Progenitor cell of endocrine pancreas (in vitro differentiated cells): ENCODE results near the gene OR52K2. TPM values are rescaled to one million over a fixed set of nuclear protein-coding genes. Genes with fewer than 3 reads are reported as not detected.

ENCODE experiments used
- DNase-seq: peaks from one replicate; pipeline ENCODE4 v3.0.0; 2021; ENCODE audit warnings: low spot score; ENCODE audit not compliant: unreplicated experiment
- H3K27ac Mint-ChIP-seq: 2 replicates; pipeline ENCODE4 v1.8.0; 2021; ENCODE audit warnings: mild to moderate bottlenecking, moderate library complexity, mixed read lengths
- H3K27me3 Mint-ChIP-seq: 2 replicates; pipeline ENCODE4 v1.8.0; 2021; ENCODE audit warnings: mixed read lengths
- H3K36me3 Mint-ChIP-seq: 2 replicates; pipeline ENCODE4 v1.8.0; 2022; ENCODE audit warnings: mixed read lengths; ENCODE audit not compliant: insufficient read depth
- H3K4me1 Mint-ChIP-seq: 2 replicates; pipeline ENCODE4 v1.8.0; 2021; ENCODE audit warnings: low read depth, mixed read lengths
- H3K4me3 Mint-ChIP-seq: 2 replicates; pipeline ENCODE4 v1.8.0; 2021; ENCODE audit warnings: low read depth, mild to moderate bottlenecking, moderate library complexity, mixed read lengths
- H3K9me3 Mint-ChIP-seq: 2 replicates; pipeline ENCODE4 v1.8.0; 2021; ENCODE audit warnings: low read depth, mixed read lengths
- CTCF ChIP-seq: fragments of 200-600 bp; sonication (generic); IDR thresholded peaks from one replicate; pipeline ENCODE4 v1.5.0; 2021; ENCODE audit warnings: antibody characterized with exemption, mild to moderate bottlenecking; ENCODE audit not compliant: unreplicated experiment
- total RNA-seq: library from RNA; stranded (reverse); gene quantifications from 2 replicates; pipeline ENCODE4 v1.2.1, GENCODE V29; 2021

OR52K2 gene
- total RNA-seq, 1 donor from 2014 or later = not detected

- DNase-seq = no peak
- Mint-ChIP-seq H3K27me3 (peaks cover 9% of the 10 kb centered on the region), H3K4me3 (no peak overlapping the region), H3K27ac (no peak overlapping the region), H3K9me3 (peaks cover under 1% of the 10 kb centered on the region), H3K4me1 (no peaks in the 10 kb centered on the region), H3K36me3 (no peaks in the 10 kb centered on the region)
- no peak for TF ChIP-seq CTCF
Measured at GRCh38 chr11:4433856-4434255, 15.2 kb upstream of the OR52K2 start.

DNA sequence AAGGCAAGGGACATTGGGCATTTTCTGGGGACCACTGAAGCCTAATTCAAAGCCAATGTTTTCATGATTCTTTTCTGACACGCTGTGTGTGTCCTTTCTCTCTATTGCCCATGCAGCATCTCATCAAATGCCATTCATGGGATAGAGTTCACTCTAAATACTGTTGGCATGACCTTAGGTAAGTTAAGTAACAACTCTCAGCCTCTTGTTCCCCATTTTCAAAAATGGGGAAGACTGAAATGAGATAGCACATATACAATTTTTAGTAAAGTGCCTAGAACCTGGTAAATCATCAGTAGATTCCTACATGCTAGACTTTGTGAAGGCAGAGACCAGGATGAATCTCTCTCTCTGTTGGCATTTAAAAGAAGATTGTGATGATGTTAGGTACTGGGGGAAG is 12.7 kb upstream of the OR52K2 start:
- Mint-ChIP-seq H3K27me3 (peaks cover 9% of the 10 kb centered on the region), H3K4me3 (no peak overlapping the region), H3K27ac (no peak overlapping the region), H3K9me3 (peaks cover 4% of the 10 kb centered on the region), H3K36me3 (no peaks in the 10 kb centered on the region), H3K4me1 (no peaks in the 10 kb centered on the region)
- TF ChIP-seq CTCF = no peak
- no peak for DNase-seq

DNA sequence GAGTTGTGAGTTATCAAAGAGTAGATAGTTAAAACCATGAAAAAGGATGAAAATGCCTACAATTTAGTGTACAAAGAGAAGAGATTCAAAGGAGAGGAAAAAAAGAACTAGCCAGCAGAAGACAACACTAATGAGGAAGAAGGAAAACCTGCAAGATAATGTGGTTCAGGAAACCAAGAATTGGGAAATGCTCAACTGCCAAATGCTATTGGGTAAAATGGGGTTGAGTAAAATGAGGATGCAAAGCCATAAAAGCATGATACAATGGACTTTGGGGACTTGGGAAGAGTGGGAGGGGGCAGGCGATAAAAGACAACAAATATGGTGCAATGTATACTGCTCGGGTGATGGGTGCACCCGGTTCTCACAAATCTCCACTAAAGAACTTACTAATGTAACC is 7.6 kb upstream of the OR52K2 start:
- Mint-ChIP-seq H3K4me3 (no peak overlapping the region), H3K36me3 (no peaks in the 10 kb centered on the region), H3K9me3 (peaks cover 4% of the 10 kb centered on the region), H3K4me1 (no peaks in the 10 kb centered on the region), H3K27ac (no peak overlapping the region), H3K27me3 (no peaks in the 10 kb centered on the region)
- no peak for TF ChIP-seq CTCF
- no peak for DNase-seq

- H3K36me3 Mint-ChIP-seq = no peaks in the 10 kb centered on the region
- no peaks in the 10 kb centered on the region for H3K27me3 Mint-ChIP-seq
- H3K9me3 Mint-ChIP-seq = peaks cover 4% of the 10 kb centered on the region
- H3K4me3 Mint-ChIP-seq = no peak overlapping the region
- TF ChIP-seq CTCF = no peak
- no peaks in the 10 kb centered on the region for H3K4me1 Mint-ChIP-seq
- DNase-seq = no peak
- no peak overlapping the region for H3K27ac Mint-ChIP-seq
Measured at GRCh38 chr11:4443232-4443891, 5.7 kb upstream of the OR52K2 start.

DNA sequence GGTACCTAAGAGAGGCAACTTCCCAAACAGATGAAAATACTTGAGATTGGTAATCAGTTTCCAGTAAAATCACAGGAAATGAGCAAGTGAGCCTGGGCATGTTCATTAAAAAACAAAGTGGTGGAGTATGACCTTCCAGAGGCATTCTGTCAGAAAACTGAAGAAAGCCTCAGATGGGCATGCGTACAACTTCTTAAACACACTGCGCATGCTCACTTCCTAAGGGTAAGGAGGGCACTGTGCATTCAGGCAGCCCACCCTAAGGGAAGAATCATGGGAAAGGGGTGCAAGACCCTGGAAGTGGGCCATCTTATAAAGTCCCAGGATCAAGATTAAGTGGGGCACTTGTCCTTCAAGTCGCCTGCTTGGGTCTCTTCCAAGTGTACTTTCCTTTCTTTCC is 4.0 kb downstream of the OR52K2 start:
- H3K4me3 Mint-ChIP-seq = no peak overlapping the region
- no peak overlapping the region for H3K27ac Mint-ChIP-seq
- H3K27me3 Mint-ChIP-seq = no peaks in the 10 kb centered on the region
- TF ChIP-seq CTCF = no peak
- no peak for DNase-seq
- H3K36me3 Mint-ChIP-seq = no peaks in the 10 kb centered on the region
- H3K4me1 Mint-ChIP-seq = no peaks in the 10 kb centered on the region
- H3K9me3 Mint-ChIP-seq = peaks cover 4% of the 10 kb centered on the region
